ENCODE results near the gene MOBP.

Gene MOBP

DNA sequence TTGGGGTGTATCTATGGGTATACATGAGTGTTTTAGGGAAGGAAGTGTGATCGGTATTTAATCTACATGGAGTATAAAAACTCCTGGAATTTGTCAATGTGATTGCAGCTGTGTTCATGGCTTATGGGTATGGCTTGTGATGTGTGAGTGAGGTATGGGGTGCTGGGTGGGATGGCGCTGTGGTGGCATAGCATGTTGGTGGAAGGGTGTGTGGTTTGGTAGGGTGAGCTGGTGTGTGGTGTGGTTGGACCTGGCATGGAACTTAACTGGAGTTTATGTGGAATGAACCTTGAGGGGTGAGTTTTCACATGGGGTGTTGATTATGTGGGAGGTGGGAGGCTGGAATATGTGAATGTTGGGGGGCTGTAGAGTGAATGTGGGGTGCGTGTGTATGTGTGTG, 492 bp upstream of the MOBP start:
- no peaks in the 10 kb centered on the region for H3K36me3 Mint-ChIP-seq (ENCODE audit: low read depth)
- peaks cover 27% of the 10 kb centered on the region for H3K27me3 Mint-ChIP-seq
- no peak overlapping the region for H3K27ac Mint-ChIP-seq
- H3K4me1 Mint-ChIP-seq (ENCODE audit: low read depth): no peaks in the 10 kb centered on the region
- H3K4me3 Mint-ChIP-seq: no peak overlapping the region
- H3K9me3 Mint-ChIP-seq: no peaks in the 10 kb centered on the region

DNA sequence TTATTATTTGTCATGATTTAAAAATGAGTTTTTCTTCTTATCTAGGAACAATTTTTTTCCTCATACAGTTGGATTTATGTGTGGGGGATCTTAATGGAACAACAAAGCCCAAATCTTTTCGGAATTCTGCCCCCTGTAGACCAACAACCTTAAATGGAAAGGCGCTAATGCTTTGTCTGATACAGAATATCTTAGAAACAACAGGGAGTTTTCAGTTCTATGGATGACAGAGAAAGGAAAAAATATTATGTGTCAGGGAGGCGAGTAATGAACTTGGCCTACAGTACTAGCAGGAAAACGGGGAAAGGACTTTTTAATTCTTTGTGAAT, 592 bp downstream of the MOBP start:
- H3K27me3 Mint-ChIP-seq: peaks cover 27% of the 10 kb centered on the region
- no peaks in the 10 kb centered on the region for H3K4me1 Mint-ChIP-seq (ENCODE audit: low read depth)
- H3K36me3 Mint-ChIP-seq (ENCODE audit: low read depth): no peaks in the 10 kb centered on the region
- no peak overlapping the region for H3K4me3 Mint-ChIP-seq
- H3K27ac Mint-ChIP-seq: no peak overlapping the region
- H3K9me3 Mint-ChIP-seq: no peaks in the 10 kb centered on the region

DNA sequence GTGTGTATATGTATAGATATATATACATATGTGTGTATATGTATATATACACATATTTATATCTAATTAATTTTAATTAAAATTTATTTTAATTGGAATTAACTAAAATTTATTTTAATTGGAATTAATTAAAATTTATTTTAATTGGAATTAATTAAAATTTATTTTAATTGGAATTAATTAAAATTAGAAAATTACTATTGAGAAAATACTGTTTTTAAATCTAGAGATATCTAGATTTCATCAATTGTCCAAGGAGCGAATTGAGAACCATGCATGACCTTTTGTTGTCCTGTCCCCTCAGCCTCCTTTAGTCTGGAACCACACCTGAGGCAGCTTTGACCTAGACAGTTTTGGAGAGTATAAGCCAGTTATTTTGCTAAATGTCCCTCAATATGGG, 1.8 kb downstream of the MOBP start:
- no peaks in the 10 kb centered on the region for H3K36me3 Mint-ChIP-seq (ENCODE audit: low read depth)
- H3K4me3 Mint-ChIP-seq: no peak overlapping the region
- no peaks in the 10 kb centered on the region for H3K9me3 Mint-ChIP-seq
- no peak overlapping the region for H3K27ac Mint-ChIP-seq
- peaks cover 21% of the 10 kb centered on the region for H3K27me3 Mint-ChIP-seq
- H3K4me1 Mint-ChIP-seq (ENCODE audit: low read depth): no peaks in the 10 kb centered on the region

DNA sequence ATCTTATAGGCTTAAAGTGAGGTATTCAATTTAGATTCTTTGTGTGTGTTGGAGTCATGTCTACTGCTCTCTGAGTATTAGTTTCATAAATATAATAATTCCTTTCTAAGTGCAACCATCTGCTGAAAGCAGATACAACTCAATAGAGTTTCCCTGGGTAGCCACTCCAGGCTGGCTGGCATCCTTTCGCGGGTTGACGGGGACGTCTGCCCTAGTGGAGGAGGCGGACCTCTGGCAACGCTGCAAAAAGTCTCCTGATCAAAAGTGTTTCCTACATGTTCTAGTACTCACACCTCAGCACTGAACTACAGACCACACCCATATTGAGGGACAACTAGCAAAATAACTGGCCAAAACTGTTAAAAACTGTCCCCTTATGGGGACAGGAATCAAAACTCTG, 2.5 kb downstream of the MOBP start:
- Mint-ChIP-seq H3K36me3 (ENCODE audit: low read depth) (no peaks in the 10 kb centered on the region), H3K27me3 (peaks cover 21% of the 10 kb centered on the region), H3K4me1 (ENCODE audit: low read depth) (no peaks in the 10 kb centered on the region), H3K27ac (no peak overlapping the region), H3K9me3 (no peaks in the 10 kb centered on the region), H3K4me3 (no peak overlapping the region)

DNA sequence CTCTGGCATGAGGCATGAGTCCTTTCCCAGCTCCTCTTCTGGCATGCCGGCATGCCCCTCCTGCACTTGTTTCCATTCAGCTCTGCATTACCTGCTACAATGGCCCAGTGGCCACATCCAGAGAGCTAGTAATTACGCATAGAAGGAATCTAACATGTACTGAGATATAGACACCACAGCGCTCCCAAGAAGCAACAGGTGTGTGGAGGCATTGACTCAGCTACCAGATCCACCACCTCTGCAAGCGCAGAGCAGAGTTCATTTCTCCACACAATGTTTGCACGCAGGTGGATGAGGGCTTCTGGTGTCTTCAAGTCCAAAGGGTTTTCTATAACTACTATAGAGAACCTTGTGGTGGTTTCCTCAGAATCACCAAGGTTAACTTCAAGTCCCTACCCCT, 4.2 kb downstream of the MOBP start:
- no peak overlapping the region for H3K4me3 Mint-ChIP-seq
- H3K36me3 Mint-ChIP-seq (ENCODE audit: low read depth): no peaks in the 10 kb centered on the region
- no peak overlapping the region for H3K27ac Mint-ChIP-seq
- no peaks in the 10 kb centered on the region for H3K9me3 Mint-ChIP-seq
- H3K27me3 Mint-ChIP-seq: peaks cover 20% of the 10 kb centered on the region
- no peaks in the 10 kb centered on the region for H3K4me1 Mint-ChIP-seq (ENCODE audit: low read depth)

DNA sequence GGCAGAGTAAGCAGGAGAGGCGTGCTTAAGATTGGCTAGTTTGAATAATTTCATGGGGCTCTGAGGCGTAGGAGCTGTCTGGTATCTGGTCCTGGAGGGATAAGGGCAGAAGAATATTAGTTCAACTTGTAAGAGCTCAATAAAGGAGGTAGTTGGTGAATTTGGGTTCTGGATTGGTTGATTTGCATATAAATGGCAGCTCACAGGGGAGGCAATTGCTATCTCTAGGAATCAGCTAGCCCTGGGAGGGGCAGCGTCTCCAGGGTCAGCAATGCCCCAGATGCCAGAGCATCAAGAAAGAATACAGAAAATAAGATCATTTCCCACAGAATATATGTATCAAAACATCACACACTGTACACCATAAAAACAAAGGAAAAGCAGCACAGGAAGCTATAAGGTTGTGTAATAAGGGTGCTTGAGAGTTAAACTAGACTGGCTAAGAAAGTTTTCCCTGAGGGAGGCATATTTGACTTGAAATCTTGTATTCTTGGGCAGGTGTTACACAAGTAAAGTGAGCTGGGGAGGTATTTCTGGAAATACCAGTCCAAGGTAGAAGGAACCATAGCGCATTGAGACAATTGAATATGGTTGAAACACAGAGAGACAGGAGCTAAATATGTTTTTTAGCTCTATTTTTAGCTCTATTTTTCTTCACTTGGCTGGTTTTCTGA, 6.1 kb downstream of the MOBP start:
- Mint-ChIP-seq H3K4me3 (no peak overlapping the region), H3K9me3 (peaks cover 4% of the 10 kb centered on the region), H3K4me1 (ENCODE audit: low read depth) (no peaks in the 10 kb centered on the region), H3K27ac (no peak overlapping the region), H3K27me3 (peaks cover 12% of the 10 kb centered on the region), H3K36me3 (ENCODE audit: low read depth) (no peaks in the 10 kb centered on the region)

DNA sequence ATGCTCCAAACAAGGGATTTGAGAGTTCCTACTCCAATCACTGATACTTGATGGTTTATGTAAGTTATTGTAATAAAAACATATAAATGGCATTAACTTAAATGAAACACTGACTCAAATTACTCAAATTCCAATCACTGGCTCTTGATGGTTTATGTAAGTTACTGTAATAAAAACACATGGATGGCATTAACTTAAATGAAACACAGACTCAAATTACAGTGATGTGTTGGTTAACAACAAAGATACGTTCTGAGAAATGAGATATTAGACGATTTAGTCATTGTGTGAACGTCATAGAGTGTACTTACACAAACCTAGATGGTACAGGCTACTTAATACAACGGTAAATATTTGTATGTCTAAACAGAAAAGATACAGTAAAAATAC, 6.6 kb downstream of the MOBP start:
- H3K4me3 Mint-ChIP-seq: no peak overlapping the region
- no peak overlapping the region for H3K27ac Mint-ChIP-seq
- H3K4me1 Mint-ChIP-seq (ENCODE audit: low read depth): no peaks in the 10 kb centered on the region
- H3K27me3 Mint-ChIP-seq: peaks cover 12% of the 10 kb centered on the region
- no peaks in the 10 kb centered on the region for H3K36me3 Mint-ChIP-seq (ENCODE audit: low read depth)
- peaks cover 4% of the 10 kb centered on the region for H3K9me3 Mint-ChIP-seq

DNA sequence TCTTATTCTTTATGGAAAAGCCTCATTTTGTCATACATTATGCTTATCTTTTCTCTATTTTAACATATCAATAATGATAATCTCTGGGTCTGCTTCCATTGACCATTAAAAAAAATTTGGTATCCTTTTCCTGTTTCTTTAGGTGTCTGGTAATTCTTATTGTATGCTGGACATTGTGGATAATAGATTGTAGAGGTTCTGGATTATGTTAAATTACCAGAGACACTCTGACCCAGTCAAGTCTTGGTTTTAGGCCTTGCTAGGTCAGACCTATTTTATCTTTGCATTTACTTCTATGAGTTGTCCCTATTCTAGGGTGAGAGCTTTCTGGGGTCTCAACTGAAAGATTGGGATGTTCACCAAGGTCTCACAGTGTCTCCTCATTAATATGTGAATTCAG, 9.3 kb downstream of the MOBP start:
- H3K4me3 Mint-ChIP-seq: no peak overlapping the region
- H3K27ac Mint-ChIP-seq: no peak overlapping the region
- peaks cover 8% of the 10 kb centered on the region for H3K27me3 Mint-ChIP-seq
- no peaks in the 10 kb centered on the region for H3K4me1 Mint-ChIP-seq (ENCODE audit: low read depth)
- H3K36me3 Mint-ChIP-seq (ENCODE audit: low read depth): no peaks in the 10 kb centered on the region
- peaks cover 4% of the 10 kb centered on the region for H3K9me3 Mint-ChIP-seq

DNA sequence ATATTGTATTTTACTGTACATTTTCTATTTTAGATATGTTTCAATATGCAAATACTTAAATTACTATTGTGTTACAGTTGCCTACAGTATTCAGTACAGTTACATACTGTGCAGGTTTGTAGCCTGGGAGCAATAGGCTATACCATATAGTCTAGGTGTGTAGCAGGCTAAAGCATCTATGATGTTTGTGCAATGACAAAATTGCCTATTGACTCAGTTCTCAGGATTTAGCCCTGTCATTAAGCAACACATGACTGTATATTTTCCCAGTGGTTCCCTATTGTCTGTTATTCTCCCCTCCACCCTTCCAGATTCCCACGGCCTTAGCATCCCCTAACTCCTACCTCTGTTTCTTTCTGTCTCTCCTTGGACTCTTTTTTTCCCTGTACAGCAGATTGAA, 10.7 kb downstream of the MOBP start:
- H3K4me1 Mint-ChIP-seq (ENCODE audit: low read depth): no peaks in the 10 kb centered on the region
- H3K9me3 Mint-ChIP-seq: peaks cover 4% of the 10 kb centered on the region
- H3K27me3 Mint-ChIP-seq: peaks cover under 1% of the 10 kb centered on the region
- no peaks in the 10 kb centered on the region for H3K36me3 Mint-ChIP-seq (ENCODE audit: low read depth)
- no peak overlapping the region for H3K27ac Mint-ChIP-seq
- H3K4me3 Mint-ChIP-seq: no peak overlapping the region

DNA sequence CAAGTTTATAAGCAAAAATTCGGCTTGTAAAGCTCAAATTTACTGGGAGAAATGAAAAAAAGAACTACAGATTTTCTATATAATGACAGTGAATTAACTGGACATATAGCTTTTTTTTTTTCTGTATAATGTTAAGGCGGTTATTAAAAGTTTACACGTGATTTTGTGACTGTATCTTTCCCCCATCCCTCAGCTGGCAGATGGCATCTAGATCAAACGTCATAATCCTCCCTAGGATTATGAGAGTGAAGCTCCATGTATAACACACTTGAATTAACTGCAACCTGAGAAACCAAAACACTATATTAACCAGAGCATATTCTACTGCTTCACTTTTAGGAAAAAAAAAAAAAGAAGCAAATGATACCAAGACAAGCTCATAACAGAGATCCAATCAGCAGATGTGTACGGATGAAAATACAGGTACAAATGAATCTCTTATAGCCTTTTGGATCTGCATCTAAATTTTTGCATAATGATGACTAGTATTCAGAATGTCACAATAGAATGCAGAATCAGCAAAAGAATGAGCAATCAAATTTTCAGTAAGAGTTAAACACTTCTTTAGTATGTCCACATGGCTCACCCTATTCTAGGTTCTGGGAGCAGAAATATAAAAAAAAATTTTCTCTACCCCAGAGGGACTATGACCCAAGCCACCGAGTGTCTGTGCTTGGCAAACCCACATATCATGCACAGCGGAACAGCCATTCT, 12.4 kb downstream of the MOBP start:
- peaks cover 4% of the 10 kb centered on the region for H3K9me3 Mint-ChIP-seq
- H3K4me3 Mint-ChIP-seq: no peak overlapping the region
- no peaks in the 10 kb centered on the region for H3K4me1 Mint-ChIP-seq (ENCODE audit: low read depth)
- no peaks in the 10 kb centered on the region for H3K36me3 Mint-ChIP-seq (ENCODE audit: low read depth)
- no peak overlapping the region for H3K27ac Mint-ChIP-seq
- no peaks in the 10 kb centered on the region for H3K27me3 Mint-ChIP-seq

DNA sequence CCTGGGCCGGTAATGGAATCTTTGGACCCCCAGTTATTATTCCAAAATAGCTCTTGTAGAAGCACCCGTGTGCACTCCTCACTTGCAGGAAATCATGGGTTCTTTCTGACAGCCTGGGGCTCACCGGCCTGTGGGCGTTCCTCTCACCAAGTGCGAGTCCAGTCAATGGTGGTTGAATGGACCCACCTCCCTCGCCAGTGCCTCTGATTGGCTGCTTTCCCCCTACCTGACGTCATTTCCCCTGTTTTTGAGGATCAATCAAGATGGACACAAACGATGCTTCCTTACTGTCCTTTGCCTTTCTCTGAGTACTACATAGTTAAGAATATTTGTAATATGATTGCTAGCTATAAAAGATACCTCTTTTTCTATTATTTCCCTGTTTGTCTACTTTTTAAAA, 18.1 kb downstream of the MOBP start:
- Mint-ChIP-seq H3K36me3 (ENCODE audit: low read depth) (no peaks in the 10 kb centered on the region), H3K27ac (no peak overlapping the region), H3K9me3 (no peaks in the 10 kb centered on the region), H3K27me3 (peaks cover 12% of the 10 kb centered on the region), H3K4me3 (no peak overlapping the region), H3K4me1 (ENCODE audit: low read depth) (no peaks in the 10 kb centered on the region)

DNA sequence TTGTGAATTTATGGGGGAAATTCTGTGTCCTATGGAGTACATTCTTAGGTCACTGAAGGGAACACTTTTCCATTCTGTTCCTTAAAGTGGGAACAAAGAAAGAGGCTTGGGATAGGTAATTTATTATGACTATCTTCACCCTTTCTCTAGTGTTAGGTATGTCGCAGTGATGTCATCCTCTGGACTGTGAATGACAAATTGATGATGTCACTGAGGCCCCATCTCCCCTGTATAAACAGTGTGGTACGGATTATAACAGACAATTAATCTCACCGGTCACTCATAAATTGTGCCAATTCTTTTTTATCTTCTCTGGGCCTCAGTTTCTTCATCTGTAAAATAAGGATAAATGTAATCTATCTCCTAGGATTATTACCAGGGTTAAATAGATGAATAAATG, 23.5 kb downstream of the MOBP start:
- no peak overlapping the region for H3K27ac Mint-ChIP-seq
- H3K4me1 Mint-ChIP-seq (ENCODE audit: low read depth): no peaks in the 10 kb centered on the region
- peaks cover 23% of the 10 kb centered on the region for H3K27me3 Mint-ChIP-seq
- H3K36me3 Mint-ChIP-seq (ENCODE audit: low read depth): no peaks in the 10 kb centered on the region
- no peak overlapping the region for H3K4me3 Mint-ChIP-seq
- H3K9me3 Mint-ChIP-seq: no peaks in the 10 kb centered on the region

DNA sequence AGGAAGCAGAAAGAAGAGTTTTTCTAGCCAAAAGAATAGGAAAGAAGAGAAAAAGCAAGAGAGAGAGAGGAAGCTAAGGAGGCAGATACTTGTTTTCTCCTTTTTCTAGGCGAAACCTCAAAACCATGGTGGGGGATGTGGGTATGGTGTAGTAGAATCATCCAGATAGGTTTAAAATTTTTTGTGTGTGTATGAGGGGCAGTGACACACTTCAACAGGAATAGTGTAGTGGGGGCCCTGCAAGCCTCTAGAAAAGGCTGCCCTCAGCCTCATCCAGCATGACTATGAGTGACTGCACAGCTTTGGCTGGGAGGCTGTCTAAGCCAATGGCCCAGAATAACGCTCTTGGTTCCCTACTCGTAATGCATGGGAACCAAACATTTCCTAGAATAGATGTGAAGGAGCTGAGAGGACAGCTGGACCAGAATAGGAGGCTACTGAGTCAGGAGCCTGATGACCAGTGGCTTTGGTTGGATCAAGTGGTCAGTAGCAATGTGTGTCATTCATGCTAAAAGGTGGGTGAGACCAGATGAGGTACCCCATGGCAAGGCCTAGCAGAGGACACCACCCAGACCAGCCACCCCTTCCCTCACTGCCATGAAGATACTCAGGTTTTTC, 24.4 kb downstream of the MOBP start:
- Mint-ChIP-seq H3K4me1 (ENCODE audit: low read depth) (no peaks in the 10 kb centered on the region), H3K27me3 (peaks cover 23% of the 10 kb centered on the region), H3K4me3 (no peak overlapping the region), H3K9me3 (no peaks in the 10 kb centered on the region), H3K27ac (no peak overlapping the region), H3K36me3 (ENCODE audit: low read depth) (no peaks in the 10 kb centered on the region)

DNA sequence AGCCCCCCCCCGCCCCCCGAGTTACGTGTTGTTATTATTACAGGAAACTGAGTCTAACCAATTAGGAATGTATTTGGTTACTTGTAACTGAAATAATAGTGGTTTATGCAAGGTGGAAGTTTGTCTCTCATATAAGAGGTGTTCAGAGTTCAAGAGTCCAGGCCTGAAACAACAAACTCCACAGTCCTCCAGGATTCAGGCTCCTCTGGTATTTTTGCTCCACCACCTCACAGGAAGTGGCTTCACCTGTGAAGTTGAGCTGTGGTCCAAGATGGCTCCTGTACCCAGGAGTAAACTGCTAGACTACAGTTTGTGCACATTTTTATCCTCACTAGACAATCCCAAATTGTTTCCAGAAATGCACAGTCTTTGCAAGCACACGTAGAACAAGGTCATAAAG, 27.3 kb downstream of the MOBP start:
- Mint-ChIP-seq H3K27me3 (peaks cover 25% of the 10 kb centered on the region), H3K36me3 (ENCODE audit: low read depth) (no peaks in the 10 kb centered on the region), H3K27ac (no peak overlapping the region), H3K4me1 (ENCODE audit: low read depth) (peaks cover 5% of the 10 kb centered on the region), H3K9me3 (no peaks in the 10 kb centered on the region), H3K4me3 (no peak overlapping the region)

DNA sequence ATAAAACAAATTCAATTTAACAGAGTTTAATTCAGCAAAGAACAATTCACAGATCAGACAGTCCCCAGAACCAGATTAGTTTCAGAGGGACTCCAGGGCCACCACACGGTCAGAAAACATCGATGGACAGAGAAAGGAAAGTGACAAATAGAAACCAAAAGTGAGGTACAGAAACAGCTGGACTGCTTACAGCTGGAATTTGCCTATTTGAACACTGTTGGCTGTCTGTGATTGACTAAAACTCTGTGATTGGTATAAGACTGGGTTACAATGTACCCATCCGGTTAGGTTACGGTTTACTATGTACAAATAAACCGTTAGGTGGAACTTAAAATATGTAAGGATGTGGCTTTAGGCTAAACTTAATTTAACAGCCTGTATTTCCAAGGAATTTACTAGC, 30.3 kb downstream of the MOBP start:
- Mint-ChIP-seq H3K36me3 (ENCODE audit: low read depth) (no peaks in the 10 kb centered on the region), H3K9me3 (no peaks in the 10 kb centered on the region), H3K27ac (no peak overlapping the region), H3K4me3 (no peak overlapping the region), H3K27me3 (peaks cover 32% of the 10 kb centered on the region), H3K4me1 (ENCODE audit: low read depth) (peaks cover 5% of the 10 kb centered on the region)

Data from stimulated activated naive CD8-positive, alpha-beta T cell treated with anti-CD3 and anti-CD28 coated beads, Interleukin-15, Interleukin-2, amounts not matched to agents 100 ng/mL and 50 ng/mL, for 24 hours (primary cell).